Measurements from ENCODE around the gene GABBR2. TPM values are rescaled to one million over a fixed set of nuclear protein-coding genes. Genes with fewer than 3 reads are reported as not detected.
A peak's percentile ranks its signal among the peaks of the same experiment; 100 is the strongest.

Gene GABBR2
- polyA plus RNA-seq, 1 donor = 0.69 TPM

- peak; percentile 52 to 78 for DNase-seq
- Histone ChIP-seq H3K36me3 (ENCODE audit: control insufficient read depth, insufficient read depth, low read length) (no peaks in the 10 kb centered on the region), H3K9me3 (ENCODE audit: control insufficient read depth, low read depth, low read length) (no peaks in the 10 kb centered on the region), H3K4me1 (ENCODE audit: control insufficient read depth, insufficient read depth, low read length) (no peaks in the 10 kb centered on the region), H3K27ac (ENCODE audit: low read length) (no peak overlapping the region), H3K4me3 (ENCODE audit: low read length) (no peak overlapping the region), H3K27me3 (ENCODE audit: control insufficient read depth, insufficient read depth, low read length) (no peaks in the 10 kb centered on the region)
- 29% methylated on average over 1 of the region's 8 CpGs for WGBS (ENCODE audit: insufficient coverage, low lambda C conversion rate)
Observed at GRCh38 chr9:98410185-98410697, 298.5 kb downstream of the GABBR2 start.

GRCh38 chr9:98409719-98410118, 299.0 kb downstream of the GABBR2 start:
- Histone ChIP-seq H3K9me3 (ENCODE audit: control insufficient read depth, low read depth, low read length) (no peaks in the 10 kb centered on the region), H3K4me3 (ENCODE audit: low read length) (no peak overlapping the region), H3K27ac (ENCODE audit: low read length) (no peak overlapping the region), H3K27me3 (ENCODE audit: control insufficient read depth, insufficient read depth, low read length) (no peaks in the 10 kb centered on the region), H3K4me1 (ENCODE audit: control insufficient read depth, insufficient read depth, low read length) (no peaks in the 10 kb centered on the region), H3K36me3 (ENCODE audit: control insufficient read depth, insufficient read depth, low read length) (no peaks in the 10 kb centered on the region)
- DNase-seq = no peak
- no CpG with 5 or more reads among the region's 6 CpGs for WGBS (ENCODE audit: insufficient coverage, low lambda C conversion rate)

- no peaks in the 10 kb centered on the region for H3K27me3 ChIP-seq (ENCODE audit: control insufficient read depth, insufficient read depth, low read length)
- H3K36me3 ChIP-seq (ENCODE audit: control insufficient read depth, insufficient read depth, low read length) = no peaks in the 10 kb centered on the region
- no peak overlapping the region for H3K27ac ChIP-seq (ENCODE audit: low read length)
- H3K4me1 ChIP-seq (ENCODE audit: control insufficient read depth, insufficient read depth, low read length) = no peaks in the 10 kb centered on the region
- no peak overlapping the region for H3K4me3 ChIP-seq (ENCODE audit: low read length)
- no peaks in the 10 kb centered on the region for H3K9me3 ChIP-seq (ENCODE audit: control insufficient read depth, low read depth, low read length)
- no peak for DNase-seq
- WGBS (ENCODE audit: insufficient coverage, low lambda C conversion rate) = no CpG with 5 or more reads among the region's 6 CpGs
Observed at GRCh38 chr9:98406469-98406868, 302.3 kb downstream of the GABBR2 start.

DNA sequence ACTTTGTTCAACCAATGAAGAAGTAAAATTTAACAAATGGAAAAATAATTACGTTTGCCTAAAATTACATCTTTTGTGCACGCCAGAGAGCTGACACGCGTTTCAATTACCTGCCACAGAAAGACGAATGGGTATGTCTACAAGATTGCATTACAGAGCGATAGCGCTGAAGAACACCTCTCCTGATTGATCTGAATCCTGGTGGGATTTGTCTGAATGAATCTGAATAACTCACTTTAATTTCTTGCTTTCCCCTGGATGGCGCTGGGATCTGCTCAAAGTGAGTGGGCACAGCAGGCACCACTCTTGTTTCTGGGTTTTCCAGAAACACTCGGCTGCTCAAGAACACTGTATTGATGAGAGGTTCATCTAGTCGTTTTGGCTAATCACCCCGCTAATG, 304.5 kb downstream of the GABBR2 start:
- Histone ChIP-seq H3K4me3 (ENCODE audit: low read length) (no peak overlapping the region), H3K36me3 (ENCODE audit: control insufficient read depth, insufficient read depth, low read length) (no peaks in the 10 kb centered on the region), H3K9me3 (ENCODE audit: control insufficient read depth, low read depth, low read length) (no peaks in the 10 kb centered on the region), H3K27ac (ENCODE audit: low read length) (no peak overlapping the region), H3K27me3 (ENCODE audit: control insufficient read depth, insufficient read depth, low read length) (no peaks in the 10 kb centered on the region), H3K4me1 (ENCODE audit: control insufficient read depth, insufficient read depth, low read length) (no peaks in the 10 kb centered on the region)
- WGBS (ENCODE audit: insufficient coverage, low lambda C conversion rate) = 87% methylated on average over 3 of the region's 11 CpGs
- no peak for DNase-seq

GRCh38 chr9:98403715-98404114, 305.0 kb downstream of the GABBR2 start:
- Histone ChIP-seq H3K36me3 (ENCODE audit: control insufficient read depth, insufficient read depth, low read length) (no peaks in the 10 kb centered on the region), H3K27me3 (ENCODE audit: control insufficient read depth, insufficient read depth, low read length) (no peaks in the 10 kb centered on the region), H3K9me3 (ENCODE audit: control insufficient read depth, low read depth, low read length) (no peaks in the 10 kb centered on the region), H3K4me1 (ENCODE audit: control insufficient read depth, insufficient read depth, low read length) (no peaks in the 10 kb centered on the region), H3K27ac (ENCODE audit: low read length) (no peak overlapping the region), H3K4me3 (ENCODE audit: low read length) (no peak overlapping the region)
- no peak for DNase-seq
- WGBS (ENCODE audit: insufficient coverage, low lambda C conversion rate) = 100% methylated on average over 1 of the region's 6 CpGs

DNA sequence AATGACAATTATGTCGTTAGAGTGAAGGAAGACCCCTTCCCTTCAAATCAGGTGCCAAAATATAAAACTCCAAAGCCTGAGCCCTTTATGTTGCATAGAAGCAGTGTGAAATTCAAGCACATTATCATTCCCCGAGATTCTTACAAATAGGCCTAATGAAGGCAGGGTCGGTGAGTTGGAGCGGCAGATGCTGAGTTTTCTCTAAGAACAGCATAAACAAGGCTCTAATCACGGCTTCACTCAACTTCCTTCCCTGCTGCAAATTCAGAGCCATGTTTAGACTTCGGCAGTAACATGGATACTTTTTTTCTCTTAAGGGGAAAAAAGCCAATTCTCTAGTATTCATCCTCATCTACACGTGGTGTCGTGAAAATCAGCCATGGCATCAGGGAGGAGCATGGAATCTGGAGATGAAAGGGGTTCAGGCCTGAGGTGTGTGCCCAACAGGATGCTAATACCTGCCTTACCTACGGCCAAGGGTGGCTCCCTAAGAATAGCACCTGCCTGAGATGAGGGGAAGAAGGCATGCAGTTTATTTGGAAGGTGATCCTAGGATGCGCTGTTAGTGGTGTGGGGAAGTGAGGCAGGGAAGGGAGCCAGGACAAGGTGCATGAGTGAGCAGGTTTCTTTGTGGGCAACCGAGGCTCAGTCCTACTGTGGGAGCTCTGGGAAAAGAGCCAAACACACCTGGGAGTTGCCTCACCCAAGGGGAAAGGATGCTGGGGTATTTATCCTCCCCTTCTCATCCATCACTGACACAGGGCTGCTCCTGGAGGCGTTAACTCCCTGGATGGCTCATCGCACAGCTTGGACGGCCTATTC, 306.5 kb downstream of the GABBR2 start:
- Histone ChIP-seq H3K9me3 (ENCODE audit: control insufficient read depth, low read depth, low read length) (no peaks in the 10 kb centered on the region), H3K4me1 (ENCODE audit: control insufficient read depth, insufficient read depth, low read length) (no peaks in the 10 kb centered on the region), H3K36me3 (ENCODE audit: control insufficient read depth, insufficient read depth, low read length) (no peaks in the 10 kb centered on the region), H3K27me3 (ENCODE audit: control insufficient read depth, insufficient read depth, low read length) (no peaks in the 10 kb centered on the region), H3K4me3 (ENCODE audit: low read length) (no peak overlapping the region), H3K27ac (ENCODE audit: low read length) (no peak overlapping the region)
- 50% methylated on average over 1 of the region's 14 CpGs for WGBS (ENCODE audit: insufficient coverage, low lambda C conversion rate)
- DNase-seq = no peak

DNA sequence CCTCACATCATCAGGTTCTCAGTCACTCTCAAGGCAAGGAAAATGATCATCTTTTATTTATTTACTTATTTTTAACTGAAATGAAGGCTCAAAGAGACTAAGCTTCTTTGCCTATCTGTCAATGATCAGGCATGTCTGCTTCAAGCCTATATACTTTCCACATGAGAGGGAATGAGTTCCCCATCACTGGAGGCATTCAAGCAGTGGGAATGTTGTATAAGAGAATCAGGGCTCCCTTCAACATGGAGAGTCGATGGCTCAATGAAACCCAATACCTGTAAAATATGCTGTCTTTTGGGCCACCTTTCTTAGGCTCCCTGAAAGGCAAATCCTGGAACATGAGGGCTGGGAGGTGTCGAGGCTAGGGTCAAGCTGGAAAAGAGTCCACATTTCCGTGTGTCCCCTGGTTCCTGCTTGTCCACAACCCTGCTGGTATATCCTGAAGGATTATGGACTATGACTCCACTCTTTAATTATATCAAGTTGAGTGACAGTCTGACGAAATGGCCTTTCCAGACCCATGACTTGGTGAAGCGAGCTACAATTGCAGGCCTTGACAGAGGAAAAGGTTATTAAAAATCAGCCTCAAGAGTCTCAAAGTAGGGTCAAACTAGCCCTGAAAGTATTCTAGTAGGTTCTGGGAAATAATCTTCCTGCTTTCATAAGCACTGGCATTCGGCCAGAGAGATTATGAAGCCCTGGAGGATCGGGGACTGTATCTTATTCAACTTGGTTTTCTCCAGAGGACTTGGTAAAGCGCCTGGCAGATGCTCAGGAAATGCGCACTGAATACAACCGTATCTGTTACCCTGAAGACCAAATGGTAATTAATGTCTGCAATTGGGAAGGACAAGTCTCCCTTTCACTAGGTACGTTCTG, 307.4 kb downstream of the GABBR2 start:
- no peaks in the 10 kb centered on the region for H3K36me3 ChIP-seq (ENCODE audit: control insufficient read depth, insufficient read depth, low read length)
- no peaks in the 10 kb centered on the region for H3K4me1 ChIP-seq (ENCODE audit: control insufficient read depth, insufficient read depth, low read length)
- no peaks in the 10 kb centered on the region for H3K27me3 ChIP-seq (ENCODE audit: control insufficient read depth, insufficient read depth, low read length)
- H3K9me3 ChIP-seq (ENCODE audit: control insufficient read depth, low read depth, low read length) = no peaks in the 10 kb centered on the region
- DNase-seq = peak in 1 of 2 donors; percentile 41
- WGBS (ENCODE audit: insufficient coverage, low lambda C conversion rate) = 60% methylated on average over 1 of the region's 11 CpGs
- H3K4me3 ChIP-seq (ENCODE audit: low read length) = no peak overlapping the region
- H3K27ac ChIP-seq (ENCODE audit: low read length) = no peak overlapping the region

GRCh38 chr9:98399950-98400683, 308.6 kb downstream of the GABBR2 start:
- Histone ChIP-seq H3K27ac (ENCODE audit: low read length) (no peak overlapping the region), H3K4me3 (ENCODE audit: low read length) (no peak overlapping the region), H3K36me3 (ENCODE audit: control insufficient read depth, insufficient read depth, low read length) (no peaks in the 10 kb centered on the region), H3K27me3 (ENCODE audit: control insufficient read depth, insufficient read depth, low read length) (no peaks in the 10 kb centered on the region), H3K9me3 (ENCODE audit: control insufficient read depth, low read depth, low read length) (no peaks in the 10 kb centered on the region), H3K4me1 (ENCODE audit: control insufficient read depth, insufficient read depth, low read length) (no peaks in the 10 kb centered on the region)
- no peak for DNase-seq
- 80% methylated on average over 1 of the region's 8 CpGs for WGBS (ENCODE audit: insufficient coverage, low lambda C conversion rate)

DNA sequence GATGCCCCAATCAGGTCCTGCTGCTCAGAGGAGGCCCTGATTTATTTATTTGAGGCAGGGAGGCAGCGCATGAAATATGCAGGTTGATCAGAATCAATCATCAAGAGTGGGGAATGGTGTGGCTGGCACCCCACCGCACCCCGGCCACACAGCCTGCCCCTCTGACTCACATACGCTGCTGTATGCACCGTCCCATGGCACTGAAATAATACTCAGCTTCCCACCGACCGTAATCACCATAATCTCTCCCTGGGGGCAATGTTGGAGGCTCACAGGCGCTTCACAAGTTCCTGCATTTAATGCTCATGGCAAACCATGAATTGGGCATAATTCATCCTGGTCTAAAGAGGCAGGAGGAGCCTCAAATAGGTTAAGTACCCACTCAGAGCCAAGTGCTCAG, 312.1 kb downstream of the GABBR2 start:
- no peaks in the 10 kb centered on the region for H3K27me3 ChIP-seq (ENCODE audit: control insufficient read depth, insufficient read depth, low read length)
- no peaks in the 10 kb centered on the region for H3K4me1 ChIP-seq (ENCODE audit: control insufficient read depth, insufficient read depth, low read length)
- no peak overlapping the region for H3K27ac ChIP-seq (ENCODE audit: low read length)
- no peak overlapping the region for H3K4me3 ChIP-seq (ENCODE audit: low read length)
- no peaks in the 10 kb centered on the region for H3K36me3 ChIP-seq (ENCODE audit: control insufficient read depth, insufficient read depth, low read length)
- no peak for DNase-seq
- WGBS (ENCODE audit: insufficient coverage, low lambda C conversion rate) = no CpG with 5 or more reads among the region's 8 CpGs
- H3K9me3 ChIP-seq (ENCODE audit: control insufficient read depth, low read depth, low read length) = no peaks in the 10 kb centered on the region

DNA sequence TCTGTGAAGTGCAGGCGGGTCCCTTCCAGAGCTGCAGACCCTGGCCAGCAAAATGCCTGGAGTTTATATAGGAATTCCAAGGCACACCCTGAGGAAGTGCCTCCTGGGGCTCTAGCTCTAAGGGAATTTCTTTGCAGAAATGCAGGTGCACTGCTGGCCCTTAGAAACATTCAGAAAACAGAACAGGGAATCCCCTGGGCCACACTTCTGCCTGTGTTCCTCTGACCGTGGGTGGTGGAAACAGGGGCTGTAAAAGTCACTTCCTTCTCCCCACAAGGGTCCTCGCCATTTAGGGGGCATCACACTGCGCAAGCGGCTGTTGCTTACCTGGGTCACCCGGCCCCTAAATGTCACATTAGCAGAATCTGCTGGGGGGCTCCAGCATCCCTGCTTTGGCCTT, 312.5 kb downstream of the GABBR2 start:
- Histone ChIP-seq H3K9me3 (ENCODE audit: control insufficient read depth, low read depth, low read length) (no peaks in the 10 kb centered on the region), H3K27ac (ENCODE audit: low read length) (no peak overlapping the region), H3K36me3 (ENCODE audit: control insufficient read depth, insufficient read depth, low read length) (no peaks in the 10 kb centered on the region), H3K4me1 (ENCODE audit: control insufficient read depth, insufficient read depth, low read length) (no peaks in the 10 kb centered on the region), H3K27me3 (ENCODE audit: control insufficient read depth, insufficient read depth, low read length) (no peaks in the 10 kb centered on the region), H3K4me3 (ENCODE audit: low read length) (no peak overlapping the region)
- no peak for DNase-seq
- WGBS (ENCODE audit: insufficient coverage, low lambda C conversion rate) = no CpG with 5 or more reads among the region's 6 CpGs
